DMS114 treated with DMSO at 0.1 percent for 48 hours (cell line): ENCODE results near the gene SLC34A3.
"Not testable (repeated sequence)": the region's sequence is repeated elsewhere in the genome, so short reads cannot be mapped to it uniquely, and the experiment has no call there.

Source experiments
- DNase-seq: peaks from one replicate; lab custom pipeline; 2025; ENCODE audit not compliant: unreplicated experiment; lab: John Stamatoyannopoulos, UW

Gene SLC34A3

DNA sequence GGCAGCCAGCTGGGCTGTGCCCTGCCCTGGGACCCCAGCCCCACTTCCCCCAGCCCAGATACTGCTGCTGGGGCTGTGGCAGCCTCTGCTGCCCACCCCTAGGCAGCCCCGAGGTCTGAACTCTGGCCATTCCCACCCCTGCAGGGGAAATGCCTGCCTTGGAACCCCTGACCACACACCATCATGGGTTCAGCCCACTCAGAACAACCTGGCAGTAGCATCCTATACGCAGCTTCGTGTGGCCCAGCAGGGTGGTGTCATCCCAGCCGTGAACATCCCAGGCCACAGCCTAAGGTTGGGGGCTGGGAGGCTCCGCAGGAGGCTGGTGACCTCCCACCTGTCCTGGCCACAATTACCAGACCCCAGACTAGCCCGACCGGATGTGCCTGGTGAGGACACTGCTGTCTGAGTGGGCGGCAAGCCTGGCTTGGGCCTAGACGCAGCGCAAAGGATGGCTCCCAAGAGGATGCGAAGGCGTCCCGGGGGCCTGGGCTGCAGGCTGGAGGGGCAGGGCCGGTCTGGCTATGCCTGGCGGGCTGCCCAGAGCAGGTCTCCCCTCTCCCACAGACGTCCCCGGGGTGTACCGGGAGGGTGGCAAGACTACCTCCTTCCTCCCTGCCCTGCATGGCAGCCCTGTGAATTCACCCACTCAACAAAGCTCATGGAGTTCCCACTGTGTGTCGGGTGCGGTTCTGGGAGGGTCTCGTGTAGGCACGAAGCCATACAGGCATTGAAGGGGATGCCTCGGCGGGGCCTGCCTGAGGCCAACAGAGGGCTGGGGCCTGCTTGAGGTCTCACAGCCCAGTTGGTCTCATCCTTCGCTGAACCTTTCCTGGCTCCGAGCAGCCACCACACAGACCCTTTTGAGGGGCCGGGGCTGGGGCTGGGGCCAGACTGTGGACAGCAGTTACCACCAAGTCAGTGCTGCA, 1.5 kb upstream of the SLC34A3 start:
- no peak for DNase-seq

DNA sequence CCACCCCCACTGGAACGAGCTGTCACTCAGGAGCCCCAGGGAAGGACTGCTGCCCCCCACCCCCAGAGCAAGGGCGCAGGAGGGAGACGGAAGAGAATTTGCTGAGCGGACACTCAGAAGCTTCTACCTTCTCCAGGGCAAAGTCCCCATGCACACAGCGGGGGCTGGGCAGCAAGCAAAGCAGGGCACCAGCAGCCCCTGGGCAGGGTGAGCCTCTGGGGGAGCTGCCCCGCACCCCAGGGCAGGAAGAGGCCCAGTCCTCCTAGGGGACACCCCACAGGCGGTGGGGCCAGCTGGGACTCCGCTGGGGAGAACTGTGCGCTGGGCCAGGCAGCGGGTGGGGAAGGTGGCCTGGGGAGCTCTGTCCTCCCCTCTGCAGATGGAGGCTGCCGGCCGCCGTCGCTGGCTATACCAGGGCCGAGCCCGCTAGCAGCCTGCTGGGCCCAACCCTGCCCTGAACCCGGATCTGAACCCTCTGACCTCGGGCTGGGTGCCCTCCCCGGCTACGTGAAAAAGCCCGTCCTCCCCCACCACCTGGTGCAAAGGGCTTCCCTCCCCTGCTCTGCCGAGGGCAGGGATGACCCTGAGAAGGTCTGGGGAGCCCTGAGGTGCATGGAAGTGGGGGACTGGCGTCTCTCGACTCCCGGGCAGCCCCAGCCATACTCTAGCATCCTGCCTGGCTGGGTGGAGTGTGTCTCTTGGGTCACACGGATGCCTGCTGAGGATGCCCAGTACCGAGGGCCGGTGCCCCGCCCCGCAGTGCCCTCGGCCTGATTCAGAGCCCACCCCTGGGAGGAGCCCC, 597 bp upstream of the SLC34A3 start:
- no peak for DNase-seq

DNA sequence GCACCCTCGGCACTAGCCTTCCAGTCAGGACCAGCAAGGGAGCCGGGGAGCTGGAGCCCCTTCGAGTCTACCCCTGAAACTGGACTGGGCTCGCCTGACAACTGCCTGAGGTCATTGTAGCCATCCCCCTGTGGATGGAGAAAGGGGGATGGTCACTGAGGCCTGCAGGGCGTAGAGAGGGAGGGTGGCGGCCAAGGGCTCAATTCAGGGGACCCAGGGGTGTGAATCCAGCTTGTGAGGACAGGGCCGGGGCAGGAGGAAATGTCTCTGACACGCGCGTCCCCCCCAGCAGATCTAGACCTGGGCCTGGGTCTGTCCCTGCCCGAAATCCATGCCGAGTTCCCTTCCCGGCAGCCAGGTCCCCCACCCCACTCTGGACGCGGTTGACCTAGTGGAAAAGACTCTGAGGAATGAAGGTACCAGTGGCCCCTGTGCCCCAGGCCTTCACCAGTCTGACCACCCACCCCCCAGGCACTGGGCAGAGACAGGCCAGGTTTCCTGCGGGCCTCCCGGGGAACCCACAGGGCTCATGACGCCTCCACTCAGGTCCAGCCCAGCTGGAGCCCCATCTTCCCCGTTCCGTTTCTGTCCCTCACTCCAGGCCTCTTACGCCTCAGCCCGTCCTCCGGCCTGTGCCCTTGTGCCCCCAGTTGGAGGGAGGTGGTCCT, 805 bp downstream of the SLC34A3 start:
- DNase-seq, result no peak

DNA sequence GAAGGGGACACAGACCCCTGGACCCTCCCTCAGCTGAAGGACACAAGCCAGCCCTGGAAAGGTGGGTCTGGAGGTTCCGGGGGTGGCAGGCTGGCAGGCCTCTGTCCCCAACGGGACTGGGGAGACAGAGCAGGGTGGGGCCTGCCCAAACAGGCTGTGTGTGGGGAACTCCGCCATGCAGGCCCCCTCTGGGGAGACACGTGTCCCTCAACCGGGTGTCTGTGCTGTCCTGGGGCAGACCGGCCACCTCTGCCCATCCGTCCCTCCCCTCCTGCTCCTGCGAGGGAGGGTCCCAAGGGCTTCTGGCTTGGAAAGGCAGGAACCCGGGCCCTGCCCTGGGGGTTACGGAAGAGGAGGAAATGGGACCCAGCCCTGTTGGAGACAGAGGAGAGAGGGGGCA, 1.4 kb downstream of the SLC34A3 start:
- DNase-seq, result no peak

DNA sequence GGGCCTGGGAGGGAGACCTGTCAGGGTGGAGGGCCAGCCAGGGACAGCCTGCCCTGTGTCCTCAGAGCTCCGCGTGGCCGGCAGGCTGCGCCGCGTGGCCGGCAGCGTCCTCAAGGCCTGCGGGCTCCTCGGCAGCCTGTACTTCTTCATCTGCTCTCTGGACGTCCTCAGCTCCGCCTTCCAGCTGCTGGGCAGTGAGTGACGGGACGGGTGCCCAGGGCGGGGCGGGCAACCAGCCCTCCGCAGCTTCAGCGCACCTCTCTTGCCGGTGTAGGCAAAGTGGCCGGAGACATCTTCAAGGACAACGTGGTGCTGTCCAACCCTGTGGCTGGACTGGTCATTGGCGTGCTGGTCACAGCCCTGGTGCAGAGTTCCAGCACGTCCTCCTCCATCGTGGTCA, 1.8 kb downstream of the SLC34A3 start:
- no peak for DNase-seq

DNA sequence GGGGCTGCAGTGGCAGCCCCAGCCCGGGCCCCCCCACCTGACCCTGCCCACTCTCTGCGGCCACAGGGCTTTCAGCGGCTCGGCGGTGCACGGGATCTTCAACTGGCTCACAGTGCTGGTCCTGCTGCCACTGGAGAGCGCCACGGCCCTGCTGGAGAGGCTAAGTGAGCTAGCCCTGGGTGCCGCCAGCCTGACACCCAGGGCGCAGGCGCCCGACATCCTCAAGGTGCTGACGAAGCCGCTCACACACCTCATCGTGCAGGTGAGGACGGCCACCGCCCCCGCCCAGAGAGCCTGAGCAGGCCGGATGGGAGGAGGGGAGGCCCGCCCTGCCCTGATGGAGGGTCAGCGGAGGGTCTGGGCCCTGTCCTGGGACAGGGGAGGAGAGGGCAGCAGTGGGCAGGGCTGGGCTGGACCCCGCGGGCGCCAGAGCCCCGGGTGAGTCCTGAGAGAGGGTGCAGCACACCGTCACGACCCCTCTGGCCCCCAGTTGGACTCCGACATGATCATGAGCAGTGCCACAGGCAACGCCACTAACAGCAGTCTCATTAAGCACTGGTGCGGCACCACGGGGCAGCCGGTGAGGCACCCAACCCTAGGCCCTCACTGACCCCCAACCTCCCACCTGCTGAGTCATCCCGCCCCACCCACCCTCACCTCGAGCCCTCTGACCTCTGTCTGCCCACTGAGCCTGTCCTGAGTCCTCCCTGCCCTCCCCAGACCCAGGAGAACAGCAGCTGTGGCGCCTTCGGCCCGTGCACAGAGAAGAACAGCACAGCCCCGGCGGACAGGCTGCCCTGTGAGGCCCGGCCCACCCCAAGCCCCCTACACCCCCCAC, 2.7 kb downstream of the SLC34A3 start:
- DNase-seq, result no peak

DNA sequence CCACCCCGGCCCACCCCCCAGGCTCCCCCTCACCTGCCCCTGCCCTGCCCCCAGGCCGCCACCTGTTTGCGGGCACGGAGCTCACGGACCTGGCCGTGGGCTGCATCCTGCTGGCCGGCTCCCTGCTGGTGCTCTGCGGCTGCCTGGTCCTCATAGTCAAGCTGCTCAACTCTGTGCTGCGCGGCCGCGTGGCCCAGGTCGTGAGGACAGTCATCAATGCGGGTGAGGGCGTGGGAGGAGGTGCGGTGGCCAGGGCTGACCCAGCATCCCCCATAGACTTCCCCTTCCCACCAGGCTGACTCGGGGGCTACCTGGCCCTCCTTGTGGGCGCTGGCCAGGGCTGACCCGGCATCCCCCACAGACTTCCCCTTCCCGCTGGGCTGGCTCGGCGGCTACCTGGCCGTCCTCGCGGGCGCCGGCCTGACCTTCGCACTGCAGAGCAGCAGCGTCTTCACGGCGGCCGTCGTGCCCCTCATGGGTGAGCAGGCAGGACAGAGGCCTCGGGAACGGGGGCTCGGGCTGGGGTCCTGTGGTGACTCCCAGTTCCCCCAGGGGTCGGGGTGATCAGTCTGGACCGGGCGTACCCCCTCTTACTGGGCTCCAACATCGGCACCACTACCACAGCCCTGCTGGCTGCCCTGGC, 3.5 kb downstream of the SLC34A3 start:
- no peak for DNase-seq

DNA sequence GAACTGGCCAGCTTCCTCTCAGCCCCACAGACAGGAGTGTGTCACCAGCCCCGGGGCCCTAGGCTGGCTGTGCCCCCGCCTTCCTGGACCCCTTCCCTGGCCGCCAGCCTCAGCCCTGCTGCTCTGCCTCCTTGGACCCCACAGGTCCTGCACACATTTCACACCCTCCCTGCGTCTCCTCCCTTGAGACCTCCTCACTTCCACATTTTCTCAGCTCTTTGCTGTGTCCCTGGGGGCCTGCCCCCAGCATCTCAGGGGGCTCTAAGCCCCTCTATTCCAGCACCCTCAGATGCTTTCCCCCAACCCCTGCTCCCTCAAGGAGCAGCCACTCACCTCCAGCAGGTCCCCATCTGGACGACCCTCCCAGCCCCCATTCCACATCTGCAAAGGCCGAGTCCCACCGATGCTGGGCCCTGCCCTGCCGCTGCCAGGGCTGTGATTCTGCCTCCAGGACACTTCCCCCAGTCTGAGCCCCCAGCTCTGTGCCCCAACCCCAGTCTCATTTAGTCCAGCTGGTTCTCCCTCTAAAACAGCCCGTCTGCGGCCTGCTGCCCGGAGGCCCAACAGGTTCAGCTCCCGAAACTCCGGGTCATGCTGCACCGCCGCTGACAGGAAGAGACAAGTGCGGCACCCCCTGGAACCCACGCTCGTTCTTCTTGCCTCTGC, 4.2 kb downstream of the SLC34A3 start:
- DNase-seq, result no peak

DNA sequence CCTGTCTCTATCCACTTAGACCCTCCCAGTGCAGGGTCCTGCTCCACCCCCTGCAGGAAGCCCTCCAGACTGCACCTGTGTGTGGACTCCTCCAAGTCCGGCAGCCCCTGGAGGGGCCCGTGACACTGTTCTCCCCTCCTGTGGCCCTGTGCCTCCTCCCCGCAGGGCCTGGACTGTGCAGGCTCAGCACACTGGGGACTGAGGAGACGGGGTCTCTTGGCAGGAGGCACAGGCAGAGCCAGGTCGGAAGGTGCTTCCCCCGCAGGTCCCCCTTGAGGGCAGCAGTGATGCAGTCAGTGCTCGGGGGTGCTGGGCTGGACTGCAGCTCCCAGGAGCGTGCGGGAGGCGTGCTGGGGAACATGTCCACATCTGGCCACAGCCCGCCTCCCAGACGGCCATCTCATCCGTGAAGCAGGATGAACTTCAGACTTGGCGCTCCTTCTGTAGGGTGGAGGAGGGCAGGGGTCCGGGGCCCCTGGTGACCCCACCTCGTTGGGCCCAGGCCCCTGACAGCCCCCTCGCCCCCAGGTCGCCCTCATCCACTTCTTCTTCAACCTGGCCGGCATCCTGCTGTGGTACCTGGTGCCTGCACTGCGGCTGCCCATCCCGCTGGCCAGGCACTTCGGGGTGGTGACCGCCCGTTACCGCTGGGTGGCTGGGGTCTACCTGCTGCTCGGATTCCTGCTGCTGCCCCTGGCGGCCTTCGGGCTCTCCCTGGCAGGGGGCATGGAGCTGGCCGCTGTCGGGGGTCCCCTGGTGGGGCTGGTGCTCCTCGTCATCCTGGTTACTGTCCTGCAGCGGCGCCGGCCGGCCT, 4.9 kb downstream of the SLC34A3 start:
- no peak for DNase-seq

DNA sequence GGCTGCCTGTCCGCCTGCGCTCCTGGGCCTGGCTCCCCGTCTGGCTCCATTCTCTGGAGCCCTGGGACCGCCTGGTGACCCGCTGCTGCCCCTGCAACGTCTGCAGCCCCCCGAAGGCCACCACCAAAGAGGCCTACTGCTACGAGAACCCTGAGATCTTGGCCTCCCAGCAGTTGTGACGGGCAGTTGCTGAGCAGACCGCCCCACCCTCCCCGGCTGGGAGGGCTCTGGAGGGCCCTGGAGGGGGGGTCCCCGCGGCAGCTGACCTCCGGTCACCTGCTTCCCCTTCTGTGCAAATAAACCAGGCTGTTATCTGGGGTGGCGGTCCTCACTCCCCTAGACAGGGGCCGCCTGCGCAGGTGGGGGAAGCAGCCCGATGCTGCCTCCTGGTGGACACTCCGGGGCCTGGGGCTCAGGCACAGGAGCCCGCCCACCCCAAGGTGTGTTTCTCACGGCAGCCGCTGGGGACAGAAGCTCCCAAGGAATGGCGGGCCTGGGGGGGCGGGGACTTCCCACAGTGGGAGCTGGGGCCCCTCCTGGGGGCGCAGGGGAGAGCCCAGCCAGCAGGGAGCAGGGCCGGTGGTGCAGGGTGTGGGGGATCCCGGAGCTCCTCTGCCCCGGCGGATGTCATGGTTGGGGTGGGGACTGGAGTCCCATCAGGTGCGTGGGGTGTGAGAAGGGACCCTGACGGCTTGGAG, 5.7 kb downstream of the SLC34A3 start:
- peak; percentile 17 for DNase-seq

DNA sequence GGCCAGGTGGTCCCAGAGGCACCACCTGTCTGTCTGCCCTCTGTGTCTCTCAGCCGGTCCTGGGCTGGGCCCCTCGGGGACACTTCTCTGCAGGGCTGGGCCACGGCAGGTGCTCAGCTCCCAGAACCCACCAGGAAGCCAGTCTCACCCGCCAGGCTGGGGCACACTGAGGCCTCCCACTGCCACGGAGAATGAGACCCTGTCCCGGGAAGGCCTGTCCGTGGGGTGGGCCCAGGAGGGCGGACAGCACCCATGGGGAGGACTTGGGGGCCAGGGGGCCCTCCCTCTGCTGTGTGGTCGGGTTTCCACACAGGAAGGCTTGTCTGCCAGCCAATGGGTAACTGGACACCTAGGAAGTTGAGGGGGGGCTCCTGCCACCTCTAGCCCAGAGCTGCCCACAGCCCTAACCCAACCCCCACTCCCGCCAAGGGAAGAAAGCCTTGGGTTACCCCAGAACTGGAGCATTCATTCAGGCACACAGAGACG, 6.3 kb downstream of the SLC34A3 start:
- DNase-seq, result no peak

DNA sequence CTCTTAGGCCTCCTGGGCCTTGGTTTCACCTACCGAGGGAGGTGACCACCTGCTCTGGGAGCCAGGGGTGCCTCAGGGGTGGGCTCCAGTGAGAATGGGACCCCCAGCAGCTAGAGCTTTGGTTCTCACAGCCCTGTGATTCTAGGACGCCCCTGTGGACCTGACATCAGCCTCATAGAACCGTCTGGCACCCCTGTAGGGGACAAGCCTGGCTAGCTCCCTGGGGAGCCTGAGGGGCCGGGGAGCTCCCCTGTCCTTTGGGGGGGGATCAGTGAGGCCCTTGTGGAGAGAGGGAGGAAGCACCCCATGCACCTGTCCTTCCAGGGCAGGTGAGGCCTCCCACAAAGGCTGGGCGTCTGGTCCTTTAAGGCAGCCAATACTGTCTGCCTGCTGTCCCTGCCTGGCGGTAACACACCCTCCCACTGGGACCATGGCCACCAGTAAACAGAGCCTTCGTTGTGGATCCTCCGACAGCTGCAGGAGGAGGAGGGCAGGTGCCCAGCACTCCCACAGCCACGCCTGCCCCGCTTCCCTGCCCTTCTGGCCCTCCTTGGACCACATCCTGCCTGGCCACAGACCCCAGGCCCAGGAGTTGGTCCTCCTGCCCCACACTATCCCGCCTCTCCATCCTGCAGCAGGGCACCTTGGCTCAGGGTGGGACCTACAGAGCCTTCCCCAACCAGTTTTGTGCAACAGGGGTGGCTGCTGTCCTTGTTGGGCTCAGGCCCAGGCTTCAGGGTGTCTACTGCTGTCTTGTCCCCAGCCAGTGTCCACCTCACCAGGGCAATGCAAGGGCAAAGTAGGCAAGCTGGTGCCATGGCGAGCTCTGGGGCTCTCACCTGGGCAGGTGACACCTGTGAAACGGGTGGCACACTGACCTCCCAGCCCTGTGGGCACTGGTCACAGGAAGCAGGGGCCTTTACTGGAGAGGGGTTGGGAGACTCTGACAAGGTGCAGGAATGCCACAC, 7.3 kb downstream of the SLC34A3 start:
- DNase-seq, result no peak

DNA sequence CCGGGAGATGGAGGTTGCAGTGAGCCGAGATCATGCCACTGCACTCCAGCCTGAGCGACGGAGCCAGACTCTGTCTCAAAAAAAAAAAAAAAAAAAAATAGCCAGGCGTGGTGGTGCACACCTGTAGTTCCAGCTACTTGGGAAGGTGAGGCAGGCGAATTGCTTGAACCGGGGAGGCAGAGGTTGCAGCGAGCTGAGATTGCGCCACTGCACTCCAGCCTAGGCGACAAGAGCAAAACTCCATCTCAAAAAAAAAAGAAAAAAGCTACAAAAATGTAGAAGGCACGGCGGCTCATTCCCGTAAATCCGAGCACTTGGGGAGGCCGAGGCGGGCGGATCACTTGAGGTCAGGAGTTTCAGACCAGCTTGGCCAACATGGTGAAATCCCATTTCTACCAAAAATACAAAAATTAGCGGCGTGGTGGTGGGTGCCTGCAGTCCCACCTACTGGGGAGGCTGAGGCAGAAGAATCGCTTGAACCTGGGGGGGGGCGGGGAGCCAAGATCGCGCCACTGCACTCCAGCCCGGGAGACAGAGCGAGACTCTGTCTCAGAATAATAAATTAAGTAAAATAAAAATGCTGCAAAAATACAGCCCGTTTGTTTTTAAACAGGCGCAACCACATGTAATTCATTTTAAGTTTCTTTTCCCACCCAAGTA, 9.0 kb downstream of the SLC34A3 start:
- not testable (repeated sequence) for DNase-seq

DNA sequence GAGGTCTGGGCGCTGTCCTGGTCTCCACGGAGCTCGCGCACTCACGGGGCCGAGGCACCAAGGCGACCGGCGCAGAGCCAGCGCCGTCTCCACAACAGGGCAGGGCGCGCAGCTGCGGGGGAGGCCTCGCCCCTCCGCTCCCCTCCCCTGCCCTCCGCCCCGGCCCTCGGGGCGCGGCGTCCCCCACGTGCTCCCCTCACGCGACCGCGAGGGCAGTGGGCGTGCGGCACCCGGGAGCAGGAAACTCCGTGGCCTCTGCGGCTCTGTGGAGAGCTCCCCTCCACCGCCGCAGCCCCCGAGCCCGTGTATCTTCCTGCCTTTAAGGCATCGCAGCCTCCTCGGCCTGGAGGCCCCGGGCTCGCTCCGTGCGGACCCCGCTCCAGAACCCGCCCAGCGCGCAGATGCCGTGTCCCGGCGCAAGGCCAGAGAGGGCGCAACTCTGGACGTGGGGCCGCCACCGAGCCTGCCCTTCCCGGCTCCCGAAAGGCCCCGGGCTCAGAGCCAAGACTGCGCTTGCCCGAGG, 9.7 kb downstream of the SLC34A3 start:
- no peak for DNase-seq

DNA sequence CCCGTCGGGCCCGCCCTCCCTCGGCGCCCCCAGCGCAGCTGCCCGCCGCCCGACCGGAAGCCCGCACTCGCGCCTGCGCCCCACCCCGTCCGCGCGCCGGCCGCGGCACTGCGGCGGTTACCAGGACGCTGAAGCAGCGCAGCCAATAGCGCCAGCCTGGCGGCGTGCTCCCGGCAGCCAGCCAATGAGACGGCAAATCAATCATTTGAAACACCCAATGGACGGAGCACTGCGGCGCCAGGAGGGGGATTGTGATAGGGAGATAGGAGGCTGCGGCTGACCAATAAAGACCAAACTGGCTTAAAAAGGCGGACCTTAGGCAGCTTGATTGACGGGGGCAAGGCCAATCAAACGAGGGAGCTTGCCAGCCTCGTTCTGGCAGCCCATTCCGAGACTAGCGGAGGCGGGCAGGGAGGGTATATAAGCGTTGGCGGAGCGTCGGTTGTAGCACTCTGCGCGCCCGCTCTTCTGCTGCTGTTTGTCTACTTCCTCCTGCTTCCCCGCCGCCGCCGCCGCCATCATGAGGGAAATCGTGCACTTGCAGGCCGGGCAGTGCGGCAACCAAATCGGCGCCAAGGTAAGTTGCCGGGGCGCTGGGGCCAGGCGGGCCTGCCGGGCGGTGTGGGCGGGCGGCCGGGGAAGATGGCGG, 10.3 kb downstream of the SLC34A3 start, which contains the start of gene TUBB4B:
TUBB4B (plus strand) TSS at position 447 of the 649 bp plus-strand sequence; CDS start at position 521, 74 bp downstream.
- peak; percentile 98 for DNase-seq
